Urinary bladder (tissue), 4 donors: ENCODE results near the gene PADI1. TPM values are rescaled to one million over a fixed set of nuclear protein-coding genes. Genes with fewer than 3 reads are reported as not detected.

ENCODE experiments used
- DNase-seq: peaks from one replicate; pipeline ENCODE4 v3.0.0-alpha.2; 2015; ENCODE audit errors: extremely low spot score
- H3K27ac ChIP-seq: one replicate; pipeline ENCODE4 v1.5.1; 2013; ENCODE audit warnings: low read depth, mild to moderate bottlenecking, moderate library complexity
- H3K36me3 ChIP-seq: one replicate; pipeline ENCODE4 v1.6.1; 2013; ENCODE audit warnings: mild to moderate bottlenecking, moderate library complexity; ENCODE audit not compliant: insufficient read depth
- H3K4me1 ChIP-seq: one replicate; pipeline ENCODE4 v1.6.1; 2013; ENCODE audit warnings: mild to moderate bottlenecking, moderate library complexity; ENCODE audit not compliant: insufficient read depth
- H3K4me3 ChIP-seq: one replicate; pipeline ENCODE4 v1.5.1; 2013; ENCODE audit warnings: low read depth, low read length
- WGBS: extraction: QIAGEN DNeasy Blood & Tissue Kit; methylation state at CpG from one replicate; pipeline ENCODE4 v1.1.7; 2013; 5-methylcytosine and 5-hydroxymethylcytosine counted together
- polyA plus RNA-seq: library from polyadenylated mRNA; stranded (reverse); fragments of 200-250 nt; gene quantifications from one replicate; pipeline ENCODE4 v1.2.3, GENCODE V29; 2013
- total RNA-seq: library from RNA; depleted of rRNA; stranded (reverse); fragments of >200 nt; gene quantifications from one replicate; pipeline ENCODE4 v1.2.3, GENCODE V29; 2014
- donor health status: healthy with polysubstance abuse.
- donor health status: healthy.

PADI1 gene
- total and polyA plus RNA-seq, 2 donors: 0.16 to 0.18 TPM

DNA sequence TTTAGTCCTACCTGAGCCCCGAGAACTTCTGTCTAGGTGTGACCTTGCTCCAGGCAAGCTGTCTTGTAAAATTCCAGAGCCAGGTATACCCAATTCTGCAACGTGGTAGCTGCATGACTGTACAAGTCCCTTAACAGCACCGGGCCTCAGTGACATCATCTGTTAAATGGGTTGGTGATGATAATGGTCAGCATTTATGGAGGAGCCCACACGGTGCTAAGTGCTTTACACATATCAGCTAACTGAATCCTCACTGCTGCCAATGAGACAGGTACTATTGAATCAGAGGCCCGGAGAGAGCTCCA is 37.2 kb upstream of the PADI1 start:
- no peak overlapping the region for H3K27ac ChIP-seq
- no peaks in the 10 kb centered on the region for H3K4me1 ChIP-seq
- H3K36me3 ChIP-seq: no peaks in the 10 kb centered on the region
- no peak for DNase-seq
- 80% methylated on average over 5 of the region's 5 CpGs for WGBS
- H3K4me3 ChIP-seq: no peak overlapping the region

DNA sequence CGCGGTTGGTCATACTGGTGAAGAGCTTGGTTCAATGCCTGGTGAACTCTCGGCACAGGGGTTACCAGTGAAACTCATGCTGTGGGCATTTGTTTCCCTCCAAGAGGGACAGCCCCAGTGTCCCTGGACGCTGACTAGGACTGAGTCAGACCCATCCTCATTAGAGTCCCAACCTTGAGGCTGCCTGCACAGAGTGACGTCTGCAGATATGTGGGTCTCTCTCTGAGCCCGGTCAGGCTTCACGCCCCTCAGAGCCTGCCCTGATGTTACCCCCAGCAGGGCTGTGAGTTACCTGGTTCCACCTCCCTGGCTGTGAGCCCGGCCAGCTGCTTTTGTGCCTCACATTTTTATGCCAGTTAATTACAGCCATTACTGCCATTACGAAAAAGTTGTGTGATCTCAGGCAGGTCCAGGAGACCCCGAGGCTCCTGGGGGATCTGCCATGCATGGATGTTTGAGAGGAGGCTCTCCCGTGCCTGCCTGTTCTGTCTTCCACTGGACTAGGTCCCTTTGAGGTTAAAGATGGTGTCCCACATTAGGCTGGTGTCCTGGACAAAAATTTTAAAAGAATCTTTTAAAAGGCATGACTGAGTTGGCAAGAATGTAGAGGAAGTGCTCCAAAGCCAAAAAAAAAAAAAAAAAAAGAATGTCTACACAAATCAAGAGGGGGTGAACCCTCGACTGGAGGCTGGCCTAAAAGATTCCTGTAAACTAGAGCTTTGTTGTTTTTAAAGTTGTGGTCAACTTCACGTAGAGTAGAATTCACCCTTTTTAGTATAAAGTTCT is 36.6 kb upstream of the PADI1 start:
- WGBS: 53% methylated on average over 13 of the region's 13 CpGs
- no peaks in the 10 kb centered on the region for H3K4me1 ChIP-seq
- no peaks in the 10 kb centered on the region for H3K36me3 ChIP-seq
- H3K4me3 ChIP-seq: no peak overlapping the region
- H3K27ac ChIP-seq: no peak overlapping the region
- DNase-seq: no peak

GRCh38 chr1:17170571-17170970 is 34.4 kb upstream of the PADI1 start:
- Histone ChIP-seq H3K4me1 (no peaks in the 10 kb centered on the region), H3K4me3 (no peak overlapping the region), H3K27ac (no peak overlapping the region), H3K36me3 (no peaks in the 10 kb centered on the region)
- DNase-seq: no peak

- DNase-seq: no peak
- 65% methylated on average over 3 of the region's 3 CpGs for WGBS
- Histone ChIP-seq H3K27ac (no peak overlapping the region), H3K4me3 (no peak overlapping the region), H3K36me3 (no peaks in the 10 kb centered on the region), H3K4me1 (no peaks in the 10 kb centered on the region)
Measured at GRCh38 chr1:17173217-17173616, 31.7 kb upstream of the PADI1 start.

GRCh38 chr1:17176306-17177061 is 28.4 kb upstream of the PADI1 start:
- Histone ChIP-seq H3K4me1 (no peaks in the 10 kb centered on the region), H3K4me3 (no peak overlapping the region), H3K36me3 (no peaks in the 10 kb centered on the region), H3K27ac (no peak overlapping the region)
- no peak for DNase-seq
- WGBS: 90% methylated on average over 6 of the region's 6 CpGs

DNA sequence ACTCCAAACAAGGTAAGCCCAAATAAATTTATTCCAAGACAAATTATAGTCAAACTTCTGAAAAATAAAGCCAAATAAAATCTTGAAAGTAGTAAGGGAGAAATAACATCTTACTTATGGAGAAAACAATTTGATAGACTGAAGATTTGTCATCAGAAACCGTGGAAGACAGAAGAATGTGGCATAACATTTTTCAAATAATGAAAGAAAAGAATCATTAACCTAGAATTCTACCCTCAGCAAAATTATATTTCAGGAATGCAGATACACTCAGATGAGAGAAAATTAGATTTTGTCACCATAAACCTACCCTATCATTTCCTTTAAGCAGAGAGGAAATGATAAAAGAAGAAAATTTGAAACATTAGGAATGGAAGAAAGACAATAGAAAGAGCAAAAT is 27.3 kb upstream of the PADI1 start:
- no peak for DNase-seq
- Histone ChIP-seq H3K27ac (no peak overlapping the region), H3K4me3 (no peak overlapping the region), H3K36me3 (no peaks in the 10 kb centered on the region), H3K4me1 (no peaks in the 10 kb centered on the region)
- WGBS: 60% methylated on average over 1 of the region's 1 CpG

DNA sequence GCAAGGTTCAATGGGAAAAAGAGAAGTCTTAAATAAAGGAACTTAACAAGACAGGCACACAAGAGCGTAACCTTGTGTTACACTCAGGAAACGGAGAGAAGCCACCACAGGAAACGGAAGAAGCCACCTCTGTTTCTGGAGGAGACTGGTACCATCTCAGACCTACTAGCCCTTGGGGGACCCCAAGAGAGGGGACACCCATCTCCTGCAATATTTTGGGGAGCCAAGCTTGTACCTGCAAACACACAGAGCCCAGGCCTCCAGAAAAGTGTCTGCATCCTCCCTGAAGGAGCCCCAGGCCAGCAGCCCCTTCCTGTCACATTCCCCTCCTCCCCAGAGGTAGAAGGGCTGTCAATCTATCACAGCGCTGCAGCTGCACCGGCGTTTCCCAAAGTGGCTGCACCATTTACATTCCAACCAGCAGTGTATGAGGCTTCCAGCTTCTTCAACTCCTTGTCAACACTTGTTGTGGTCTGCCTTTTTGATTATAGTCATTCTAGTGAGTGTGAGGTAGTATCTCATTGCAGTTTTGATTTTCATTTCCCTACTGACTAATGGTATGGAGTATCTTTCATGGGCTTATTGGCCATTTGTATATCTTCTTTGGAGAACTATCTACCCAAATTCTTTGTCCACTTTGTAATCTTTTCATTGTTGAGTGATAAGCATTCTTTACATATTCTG is 23.0 kb upstream of the PADI1 start:
- Histone ChIP-seq H3K4me3 (no peak overlapping the region), H3K36me3 (no peaks in the 10 kb centered on the region), H3K4me1 (no peaks in the 10 kb centered on the region), H3K27ac (no peak overlapping the region)
- WGBS: 41% methylated on average over 6 of the region's 6 CpGs
- no peak for DNase-seq

DNA sequence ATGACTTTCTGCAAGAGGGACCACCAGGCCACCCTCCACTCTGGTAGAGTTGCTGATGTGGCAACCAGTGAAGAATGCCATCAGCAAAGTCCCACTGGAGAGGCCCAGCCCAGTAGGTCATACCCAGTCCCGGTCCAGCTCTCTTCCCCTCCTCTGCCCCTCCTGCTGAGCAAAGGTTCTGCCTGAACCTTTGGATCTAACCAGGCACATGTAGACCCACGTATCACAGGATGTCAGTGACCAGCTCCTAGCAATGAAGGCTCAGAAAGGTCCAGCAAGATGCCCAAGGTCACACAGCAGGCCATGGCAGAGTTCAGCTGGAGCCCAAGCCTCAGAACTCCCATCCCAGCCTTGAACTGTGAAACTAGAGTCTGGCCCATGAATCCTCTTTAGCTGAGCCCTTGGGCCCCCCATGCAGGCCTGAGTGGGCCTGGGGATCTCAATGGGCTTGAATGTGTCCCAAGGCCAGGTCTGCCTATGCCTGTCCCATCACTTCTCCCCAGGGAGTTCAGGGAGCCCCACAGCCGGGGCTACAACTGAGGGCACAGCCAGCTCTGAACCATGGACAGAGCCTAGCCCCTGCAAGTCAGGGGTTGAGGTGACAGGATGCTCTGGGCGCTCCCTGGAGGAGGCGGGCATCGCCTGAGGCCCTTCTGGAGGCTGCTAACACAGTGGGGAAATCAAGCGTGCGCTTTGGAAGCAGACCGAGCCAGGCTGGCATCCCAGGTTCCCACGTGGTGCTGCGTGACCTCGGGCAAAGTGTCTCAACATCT is 21.4 kb upstream of the PADI1 start:
- 87% methylated on average over 12 of the region's 12 CpGs for WGBS
- no peak for DNase-seq
- Histone ChIP-seq H3K27ac (no peak overlapping the region), H3K4me3 (no peak overlapping the region), H3K4me1 (no peaks in the 10 kb centered on the region), H3K36me3 (no peaks in the 10 kb centered on the region)

GRCh38 chr1:17184161-17184665 is 20.7 kb upstream of the PADI1 start:
- DNase-seq: no peak
- no peak overlapping the region for H3K4me3 ChIP-seq
- no peaks in the 10 kb centered on the region for H3K4me1 ChIP-seq
- no peak overlapping the region for H3K27ac ChIP-seq
- WGBS: 83% methylated on average over 7 of the region's 7 CpGs
- no peaks in the 10 kb centered on the region for H3K36me3 ChIP-seq

- Histone ChIP-seq H3K4me1 (no peaks in the 10 kb centered on the region), H3K36me3 (no peaks in the 10 kb centered on the region), H3K27ac (no peak overlapping the region), H3K4me3 (no peak overlapping the region)
- no peak for DNase-seq
- 55% methylated on average over 13 of the region's 13 CpGs for WGBS
Measured at GRCh38 chr1:17184822-17185484, 20.0 kb upstream of the PADI1 start.

- Histone ChIP-seq H3K36me3 (no peaks in the 10 kb centered on the region), H3K4me1 (no peaks in the 10 kb centered on the region), H3K4me3 (no peak overlapping the region), H3K27ac (no peak overlapping the region)
- 83% methylated on average over 3 of the region's 3 CpGs for WGBS
- no peak for DNase-seq
Measured at GRCh38 chr1:17185485-17185860, 19.5 kb upstream of the PADI1 start.

GRCh38 chr1:17186216-17186909 is 18.6 kb upstream of the PADI1 start:
- no peak for DNase-seq
- WGBS: 74% methylated on average over 9 of the region's 9 CpGs
- no peak overlapping the region for H3K4me3 ChIP-seq
- H3K27ac ChIP-seq: no peak overlapping the region
- H3K36me3 ChIP-seq: no peaks in the 10 kb centered on the region
- no peaks in the 10 kb centered on the region for H3K4me1 ChIP-seq
